IgD-negative memory B cell (primary cell): ENCODE measurements around the gene HMGCS1. TPM values are rescaled to one million over a fixed set of nuclear protein-coding genes. Genes with fewer than 3 reads are reported as not detected.
"Not testable (repeated sequence)": the region's sequence is repeated elsewhere in the genome, so short reads cannot be mapped to it uniquely, and the experiment has no call there.

ENCODE experiments used
- H3K27ac Mint-ChIP-seq, 3 donors: one replicate each; pipeline ENCODE4 v1.8.0; 2020 to 2022; ENCODE audit warnings: mild to moderate bottlenecking in 3 of 3, mixed read lengths in 3 of 3, moderate library complexity in 1 of 3
- H3K27me3 Mint-ChIP-seq: one replicate; pipeline ENCODE4 v1.8.0; 2021; ENCODE audit warnings: mixed read lengths
- H3K36me3 Mint-ChIP-seq: one replicate; pipeline ENCODE4 v1.8.0; 2020; ENCODE audit warnings: mild to moderate bottlenecking, mixed read lengths
- H3K4me1 Mint-ChIP-seq, 3 donors: one replicate each; pipeline ENCODE4 v1.8.0; 2020 to 2022; ENCODE audit warnings: mixed read lengths in 3 of 3, mild to moderate bottlenecking in 1 of 3
- H3K4me3 Mint-ChIP-seq, 4 donors: one replicate each; pipeline ENCODE4 v1.8.0; 2020 to 2022; ENCODE audit warnings: mild to moderate bottlenecking in 4 of 4, mixed read lengths in 4 of 4, moderate library complexity in 3 of 4
- H3K9me3 Mint-ChIP-seq, 3 donors: one replicate each; pipeline ENCODE4 v1.8.0; 2020 to 2021; ENCODE audit warnings: mixed read lengths in 3 of 3, mild to moderate bottlenecking in 1 of 3
- polyA plus RNA-seq: library from polyadenylated mRNA; unstranded; fragments of 300-500 nt; fragmentation: Illumina TruSeq; gene quantifications from one replicate; pipeline ENCODE4 v1.2.3, GENCODE V29; 2021

Gene HMGCS1
- 11.7 TPM for polyA plus RNA-seq

DNA sequence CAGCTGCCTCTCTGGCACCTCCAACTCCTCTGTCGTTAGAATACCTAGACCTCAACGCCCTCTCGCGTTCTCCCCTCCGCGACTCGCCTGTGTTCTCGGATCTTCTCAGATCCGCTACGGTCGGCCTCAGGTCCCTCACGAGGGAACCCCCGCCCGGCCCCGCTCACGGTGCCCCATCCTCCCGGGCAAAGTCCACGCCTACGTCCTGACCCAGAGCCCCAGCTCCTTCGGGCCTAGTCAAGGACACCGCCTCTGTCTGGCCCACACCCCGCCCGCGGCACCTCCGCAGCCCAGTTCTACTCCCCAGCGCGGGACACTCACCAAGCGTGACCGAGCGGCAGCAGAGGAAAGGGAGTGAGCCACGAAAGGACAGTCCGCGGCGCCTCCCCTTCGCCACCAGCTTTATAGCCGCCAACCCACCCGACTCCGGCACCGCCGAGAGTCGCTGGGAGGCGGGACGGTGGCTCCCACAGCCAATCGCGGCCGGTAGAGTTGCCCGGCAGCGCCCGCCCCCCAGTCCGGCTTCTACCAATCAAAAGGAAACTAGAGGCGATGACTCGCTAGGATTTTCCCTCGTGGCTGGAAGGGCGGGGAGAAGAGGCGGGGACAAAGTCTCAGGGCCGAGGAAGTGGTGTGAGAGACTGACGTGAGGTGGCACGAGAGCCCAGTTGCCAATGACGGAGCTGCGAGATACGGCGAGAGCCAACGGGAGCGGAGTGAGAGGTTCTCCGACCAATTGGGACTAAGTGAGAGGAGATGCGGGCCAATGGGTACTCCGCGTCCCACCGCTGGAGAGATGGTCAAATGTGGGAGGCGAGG lies at the start of gene HMGCS1:
HMGCS1 (minus strand) TSS at position 378 of the 819 bp plus-strand sequence. CDS start 14,447 bp downstream, outside the sequence.
- peaks cover 10 to 24% (median 19%) of the 10 kb centered on the region in 3 donors for H3K4me1 Mint-ChIP-seq
- peak within 1 kb of the TSS; percentile 81 to 99 (median 98) for H3K27ac Mint-ChIP-seq
- peaks cover 2% of the 10 kb centered on the region for H3K36me3 Mint-ChIP-seq
- peaks cover 2% of the 10 kb centered on the region for H3K27me3 Mint-ChIP-seq
- no peaks in the 10 kb centered on the region for H3K9me3 Mint-ChIP-seq
- H3K4me3 Mint-ChIP-seq: peak within 1 kb of the TSS; percentile 87 to 100 (median 99)

DNA sequence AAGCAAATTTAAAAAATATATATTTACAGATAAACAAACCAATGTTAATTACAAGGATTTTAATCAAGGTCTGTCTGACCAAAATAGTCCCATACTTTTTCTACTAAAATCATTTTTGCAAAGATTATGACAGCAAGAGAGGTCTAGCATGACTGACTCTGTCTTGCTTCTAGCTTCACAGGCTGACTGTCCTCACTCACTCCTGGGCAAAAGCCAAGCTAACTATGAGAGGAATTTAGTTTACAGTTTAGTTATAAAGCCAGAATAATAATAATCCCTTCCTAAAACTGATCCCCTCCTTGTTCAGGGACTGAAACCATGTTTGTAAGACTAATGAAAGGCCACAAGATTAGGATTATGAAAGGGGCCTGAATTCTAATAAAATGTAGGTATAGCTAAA lies 45.5 kb upstream of the HMGCS1 start:
- H3K4me1 Mint-ChIP-seq: no peaks in the 10 kb centered on the region
- H3K36me3 Mint-ChIP-seq: peaks cover 2% of the 10 kb centered on the region
- no peak overlapping the region for H3K4me3 Mint-ChIP-seq
- peaks cover 8 to 31% (median 15%) of the 10 kb centered on the region in 3 donors for H3K9me3 Mint-ChIP-seq
- H3K27me3 Mint-ChIP-seq: peaks cover 3% of the 10 kb centered on the region
- H3K27ac Mint-ChIP-seq: no peak overlapping the region

DNA sequence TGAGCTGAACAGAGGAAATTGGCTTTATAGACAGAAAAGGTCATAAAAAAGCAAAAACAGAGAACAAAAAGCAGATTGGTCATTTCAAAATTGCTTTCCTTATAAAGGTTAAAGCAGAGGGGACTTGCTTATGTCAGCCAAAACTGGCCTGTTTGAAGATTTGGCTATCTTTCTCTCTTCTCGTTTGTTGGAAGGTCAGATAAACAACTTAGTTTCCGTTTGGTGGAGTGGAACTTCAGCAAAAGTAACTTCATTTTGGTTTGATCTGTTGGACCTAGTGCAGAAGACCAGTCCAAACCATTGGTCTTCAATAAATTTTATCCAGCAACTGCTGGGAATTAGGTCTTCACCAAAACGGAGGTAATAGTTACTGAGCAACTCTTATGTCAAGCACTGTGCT lies 45.1 kb upstream of the HMGCS1 start:
- H3K4me3 Mint-ChIP-seq: no peak overlapping the region
- H3K27me3 Mint-ChIP-seq: peaks cover 3% of the 10 kb centered on the region
- no peaks in the 10 kb centered on the region for H3K4me1 Mint-ChIP-seq
- peaks cover 2% of the 10 kb centered on the region for H3K36me3 Mint-ChIP-seq
- H3K27ac Mint-ChIP-seq: no peak overlapping the region
- H3K9me3 Mint-ChIP-seq: peaks cover 8 to 31% (median 15%) of the 10 kb centered on the region in 3 donors

GRCh38 chr5:43357878-43358281 lies 44.7 kb upstream of the HMGCS1 start:
- peaks cover 8 to 31% (median 15%) of the 10 kb centered on the region in 3 donors for H3K9me3 Mint-ChIP-seq
- peaks cover 3% of the 10 kb centered on the region for H3K27me3 Mint-ChIP-seq
- H3K27ac Mint-ChIP-seq: no peak overlapping the region
- no peaks in the 10 kb centered on the region for H3K4me1 Mint-ChIP-seq
- no peak overlapping the region for H3K4me3 Mint-ChIP-seq
- peaks cover 2% of the 10 kb centered on the region for H3K36me3 Mint-ChIP-seq

DNA sequence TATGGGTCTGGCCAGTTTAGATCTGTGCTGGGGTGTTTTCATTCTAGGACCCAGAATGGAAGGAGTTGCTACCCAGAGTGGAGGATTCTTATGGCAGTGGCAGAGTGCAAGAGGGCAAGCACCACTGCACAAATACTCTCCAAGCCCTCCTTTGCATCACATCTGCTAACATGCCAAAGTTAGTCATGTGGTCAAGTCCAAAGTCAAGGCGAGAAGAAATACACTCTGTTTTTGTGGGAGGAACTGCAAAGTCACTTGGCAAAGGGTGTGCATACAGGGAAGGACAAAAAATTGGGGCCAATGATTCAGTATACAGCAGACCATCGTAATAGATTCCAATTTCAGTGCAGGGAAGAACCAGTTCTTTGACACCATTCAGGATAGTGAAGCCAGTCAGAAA lies 43.9 kb upstream of the HMGCS1 start:
- Mint-ChIP-seq H3K27ac (peak overlapping the region in 1 of 3 donors; percentile 27), H3K4me1 (no peaks in the 10 kb centered on the region), H3K9me3 (peaks cover 8 to 30% (median 15%) of the 10 kb centered on the region in 3 donors), H3K4me3 (no peak overlapping the region), H3K27me3 (peaks cover 2% of the 10 kb centered on the region), H3K36me3 (peaks cover 2% of the 10 kb centered on the region)

GRCh38 chr5:43354774-43355173 lies 41.6 kb upstream of the HMGCS1 start:
- Mint-ChIP-seq H3K27ac (no peak overlapping the region), H3K36me3 (peaks cover 2% of the 10 kb centered on the region), H3K4me3 (no peak overlapping the region), H3K9me3 (peaks cover 1 to 10% (median 9%) of the 10 kb centered on the region in 3 donors), H3K4me1 (no peaks in the 10 kb centered on the region), H3K27me3 (peaks cover 2% of the 10 kb centered on the region)

GRCh38 chr5:43353668-43354067 lies 40.5 kb upstream of the HMGCS1 start:
- Mint-ChIP-seq H3K4me1 (no peaks in the 10 kb centered on the region), H3K36me3 (no peaks in the 10 kb centered on the region), H3K9me3 (no peaks in the 10 kb centered on the region), H3K4me3 (no peak overlapping the region), H3K27me3 (peaks cover 2% of the 10 kb centered on the region), H3K27ac (no peak overlapping the region)

DNA sequence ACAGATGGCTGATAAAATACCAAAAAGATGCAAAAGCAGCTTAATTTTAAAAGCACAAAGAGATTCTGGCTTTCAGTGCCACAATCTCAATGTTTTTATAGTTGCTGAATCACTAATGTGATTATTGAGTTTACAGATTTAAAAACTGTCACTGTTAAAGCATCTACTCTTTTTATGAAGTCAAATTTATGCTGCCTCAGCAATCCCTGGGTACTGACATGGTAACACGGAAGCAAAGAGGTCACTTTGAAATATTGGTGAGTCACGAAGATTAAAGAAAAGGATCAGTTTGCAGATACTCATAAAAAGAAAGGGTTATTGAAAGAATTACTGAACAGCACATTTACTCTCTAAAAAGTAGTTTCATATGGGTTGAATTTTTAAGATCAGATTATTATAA lies 39.7 kb upstream of the HMGCS1 start:
- Mint-ChIP-seq H3K27ac (no peak overlapping the region), H3K4me3 (no peak overlapping the region), H3K9me3 (no peaks in the 10 kb centered on the region), H3K36me3 (no peaks in the 10 kb centered on the region), H3K27me3 (peaks cover 4% of the 10 kb centered on the region), H3K4me1 (no peaks in the 10 kb centered on the region)

DNA sequence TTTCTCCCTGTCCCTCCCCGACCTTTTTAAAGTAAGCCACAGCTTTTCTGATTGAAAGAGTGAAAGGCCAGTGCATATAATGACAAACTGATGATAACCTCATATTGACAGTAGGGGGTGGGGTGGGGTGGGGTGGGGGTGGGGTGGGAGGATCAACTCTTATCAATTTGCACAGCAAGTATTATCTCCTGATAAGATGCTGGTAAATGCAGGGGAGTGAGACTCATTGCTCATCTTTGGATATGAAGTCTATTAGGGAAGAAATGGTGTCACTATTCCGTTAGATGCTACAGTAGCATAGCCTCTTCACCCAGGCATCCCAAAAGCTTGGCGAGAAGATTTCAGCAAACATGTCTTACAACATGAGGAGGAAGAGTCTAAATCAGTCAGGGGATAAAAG lies 38.9 kb upstream of the HMGCS1 start:
- H3K36me3 Mint-ChIP-seq: no peaks in the 10 kb centered on the region
- no peak overlapping the region for H3K27ac Mint-ChIP-seq
- peaks cover 4% of the 10 kb centered on the region for H3K27me3 Mint-ChIP-seq
- no peaks in the 10 kb centered on the region for H3K9me3 Mint-ChIP-seq
- no peaks in the 10 kb centered on the region for H3K4me1 Mint-ChIP-seq
- no peak overlapping the region for H3K4me3 Mint-ChIP-seq

GRCh38 chr5:43348861-43349363 lies 35.7 kb upstream of the HMGCS1 start:
- peaks cover 2% of the 10 kb centered on the region for H3K27me3 Mint-ChIP-seq
- H3K27ac Mint-ChIP-seq: no peak overlapping the region
- H3K4me1 Mint-ChIP-seq: no peaks in the 10 kb centered on the region
- H3K9me3 Mint-ChIP-seq: peaks cover 0 to 10% (median 0%) of the 10 kb centered on the region in 3 donors
- no peak overlapping the region for H3K4me3 Mint-ChIP-seq
- peaks cover 1% of the 10 kb centered on the region for H3K36me3 Mint-ChIP-seq

DNA sequence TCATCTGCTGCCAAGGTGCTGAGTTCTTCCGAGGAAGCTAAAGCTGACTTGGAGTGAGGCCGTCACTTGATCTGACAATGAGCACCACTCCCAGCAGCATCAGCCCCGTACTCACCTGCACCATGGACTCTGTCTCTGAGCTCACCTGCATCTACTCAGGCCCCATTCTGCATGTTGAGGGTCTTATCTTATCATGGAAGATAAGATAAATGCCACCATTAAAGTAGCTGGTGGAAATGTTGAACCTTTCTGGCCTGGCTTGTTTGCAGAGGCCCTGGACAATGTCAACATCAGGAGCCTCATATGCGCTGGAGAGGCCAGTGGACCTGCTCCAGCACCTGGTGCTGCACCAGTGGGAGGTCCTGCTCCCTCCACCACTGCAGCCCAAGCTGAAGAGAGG lies 35.0 kb upstream of the HMGCS1 start:
- peaks cover 1% of the 10 kb centered on the region for H3K36me3 Mint-ChIP-seq
- H3K27ac Mint-ChIP-seq: no peak overlapping the region
- H3K9me3 Mint-ChIP-seq: peaks cover 0 to 10% (median 0%) of the 10 kb centered on the region in 3 donors
- no peaks in the 10 kb centered on the region for H3K4me1 Mint-ChIP-seq
- peaks cover 4% of the 10 kb centered on the region for H3K27me3 Mint-ChIP-seq
- no peak overlapping the region for H3K4me3 Mint-ChIP-seq

- peaks cover 0 to 2% (median 0%) of the 10 kb centered on the region in 3 donors for H3K4me1 Mint-ChIP-seq
- H3K9me3 Mint-ChIP-seq: peaks cover 8 to 29% (median 17%) of the 10 kb centered on the region in 3 donors
- no peak overlapping the region for H3K4me3 Mint-ChIP-seq
- peaks cover 3% of the 10 kb centered on the region for H3K36me3 Mint-ChIP-seq
- H3K27ac Mint-ChIP-seq: no peak overlapping the region
- H3K27me3 Mint-ChIP-seq: peaks cover 12% of the 10 kb centered on the region
These were observed 25.6 kb upstream of the HMGCS1 start for GRCh38 chr5:43338862-43339261.

DNA sequence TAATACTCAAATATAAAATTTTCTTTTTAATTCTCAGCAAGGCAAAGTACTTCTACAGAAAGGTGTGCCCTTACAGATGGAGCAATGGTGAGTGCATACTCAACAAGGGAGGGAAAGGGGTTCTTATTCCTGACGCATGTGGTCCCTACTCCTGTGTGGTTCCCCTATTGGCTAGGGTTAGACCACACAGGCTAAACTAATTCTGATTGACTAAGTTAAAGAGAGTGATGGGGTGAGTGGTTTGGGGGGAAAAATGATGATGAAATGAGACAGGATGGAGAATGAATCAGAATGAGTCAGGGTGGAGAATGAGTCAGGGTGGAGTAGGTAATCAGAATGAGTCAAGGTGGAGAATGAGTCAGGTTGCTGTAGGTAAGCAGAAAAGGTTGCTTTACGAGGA lies 22.9 kb upstream of the HMGCS1 start:
- peaks cover 8 to 29% (median 26%) of the 10 kb centered on the region in 3 donors for H3K9me3 Mint-ChIP-seq
- peaks cover 5% of the 10 kb centered on the region for H3K36me3 Mint-ChIP-seq
- peaks cover 0 to 2% (median 0%) of the 10 kb centered on the region in 3 donors for H3K4me1 Mint-ChIP-seq
- H3K27me3 Mint-ChIP-seq: peaks cover 12% of the 10 kb centered on the region
- no peak overlapping the region for H3K27ac Mint-ChIP-seq
- peak overlapping the region in 1 of 4 donors; percentile 1 for H3K4me3 Mint-ChIP-seq

- Mint-ChIP-seq H3K4me1 (peaks cover 0 to 2% (median 0%) of the 10 kb centered on the region in 3 donors), H3K27ac (no peak overlapping the region), H3K4me3 (no peak overlapping the region), H3K36me3 (peaks cover 5% of the 10 kb centered on the region), H3K9me3 (peaks cover 8 to 29% (median 26%) of the 10 kb centered on the region in 3 donors), H3K27me3 (peaks cover 12% of the 10 kb centered on the region)
These were observed 22.5 kb upstream of the HMGCS1 start for GRCh38 chr5:43335681-43336080.

GRCh38 chr5:43332401-43332800 lies 19.2 kb upstream of the HMGCS1 start:
- peaks cover 5% of the 10 kb centered on the region for H3K36me3 Mint-ChIP-seq
- H3K27ac Mint-ChIP-seq: no peak overlapping the region
- no peak overlapping the region for H3K4me3 Mint-ChIP-seq
- H3K27me3 Mint-ChIP-seq: peaks cover 7% of the 10 kb centered on the region
- peaks cover 0 to 2% (median 0%) of the 10 kb centered on the region in 3 donors for H3K4me1 Mint-ChIP-seq
- peaks cover 5 to 25% (median 23%) of the 10 kb centered on the region in 3 donors for H3K9me3 Mint-ChIP-seq

DNA sequence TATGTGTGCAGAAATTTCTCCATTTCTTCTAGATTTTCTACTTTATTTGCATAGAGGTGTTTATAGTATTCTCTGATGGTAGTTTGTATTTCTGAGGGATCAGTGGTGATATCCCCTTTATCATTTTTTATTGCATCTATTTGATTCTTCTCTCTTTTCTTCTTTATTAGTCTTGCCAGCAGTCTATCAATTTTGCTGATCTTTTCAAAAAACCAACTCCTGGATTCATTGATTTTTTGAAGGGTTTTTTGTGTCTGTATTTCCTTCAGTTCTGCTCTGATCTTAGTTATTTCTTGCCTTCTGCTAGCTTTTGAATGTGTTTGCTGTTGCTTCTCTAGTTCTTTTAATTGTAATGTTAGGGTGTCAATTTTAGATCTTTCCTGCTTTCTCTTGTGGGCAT lies 12.4 kb upstream of the HMGCS1 start:
- not testable (repeated sequence) for H3K4me1 Mint-ChIP-seq, H3K9me3 Mint-ChIP-seq, H3K27me3 Mint-ChIP-seq, H3K27ac Mint-ChIP-seq, H3K36me3 Mint-ChIP-seq, H3K4me3 Mint-ChIP-seq
